GM10266 (cell line): ENCODE data around the gene DRAXIN.

Source experiments
- DNase-seq: peaks from one replicate; pipeline ENCODE4 v3.0.0; 2012; ENCODE audit errors: extremely low spot score
- TF ChIP-seq, protein P1 (sequence below): IDR thresholded peaks from 2 replicates; pipeline ENCODE4 v1.5.1; 2012; ENCODE audit warnings: mild to moderate bottlenecking, low read depth; ENCODE audit not compliant: control insufficient read depth, insufficient read depth; ENCODE audit errors: missing control alignments

Gene DRAXIN

DNA sequence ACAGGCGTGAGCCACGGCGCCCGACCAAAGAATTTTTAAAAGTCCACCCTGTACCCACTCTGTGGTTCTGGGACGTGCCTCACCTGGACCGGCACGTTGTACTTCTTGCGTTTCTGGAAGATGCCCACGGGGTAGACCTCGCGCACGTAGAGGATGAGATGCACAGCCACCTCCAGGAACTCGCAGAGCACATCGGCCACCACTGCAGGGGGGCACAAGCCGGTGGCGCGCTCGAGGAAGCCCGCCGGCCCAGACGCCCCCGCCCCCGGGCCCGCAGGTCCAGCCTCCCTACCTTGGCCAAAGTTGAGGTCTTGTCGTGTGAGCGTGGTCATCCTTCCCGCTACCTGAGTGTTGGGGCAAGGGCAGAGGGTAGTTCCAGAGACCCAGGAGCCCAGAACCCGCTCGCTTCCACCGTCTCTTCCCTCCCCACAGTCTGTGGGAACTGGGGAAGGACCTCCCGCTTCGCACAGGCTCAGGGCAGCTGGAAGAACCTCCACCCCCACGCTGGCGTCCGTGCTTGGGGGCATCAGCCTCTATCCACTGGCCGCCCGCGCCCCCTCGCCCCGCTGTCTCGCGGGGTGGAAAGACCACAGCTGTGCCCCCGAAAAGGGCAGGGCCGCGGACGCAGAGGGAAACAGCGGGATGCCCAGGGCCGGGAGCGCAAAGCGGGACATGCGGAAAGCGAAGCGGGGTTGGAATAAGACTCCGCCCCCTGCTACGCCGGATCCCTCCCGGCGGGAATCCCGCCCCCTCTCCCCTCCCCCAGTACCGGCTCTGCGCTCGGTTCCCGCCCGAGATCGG lies 11.0 kb upstream of the DRAXIN start:
- no peak for DNase-seq
- TF ChIP-seq, protein P1, sequence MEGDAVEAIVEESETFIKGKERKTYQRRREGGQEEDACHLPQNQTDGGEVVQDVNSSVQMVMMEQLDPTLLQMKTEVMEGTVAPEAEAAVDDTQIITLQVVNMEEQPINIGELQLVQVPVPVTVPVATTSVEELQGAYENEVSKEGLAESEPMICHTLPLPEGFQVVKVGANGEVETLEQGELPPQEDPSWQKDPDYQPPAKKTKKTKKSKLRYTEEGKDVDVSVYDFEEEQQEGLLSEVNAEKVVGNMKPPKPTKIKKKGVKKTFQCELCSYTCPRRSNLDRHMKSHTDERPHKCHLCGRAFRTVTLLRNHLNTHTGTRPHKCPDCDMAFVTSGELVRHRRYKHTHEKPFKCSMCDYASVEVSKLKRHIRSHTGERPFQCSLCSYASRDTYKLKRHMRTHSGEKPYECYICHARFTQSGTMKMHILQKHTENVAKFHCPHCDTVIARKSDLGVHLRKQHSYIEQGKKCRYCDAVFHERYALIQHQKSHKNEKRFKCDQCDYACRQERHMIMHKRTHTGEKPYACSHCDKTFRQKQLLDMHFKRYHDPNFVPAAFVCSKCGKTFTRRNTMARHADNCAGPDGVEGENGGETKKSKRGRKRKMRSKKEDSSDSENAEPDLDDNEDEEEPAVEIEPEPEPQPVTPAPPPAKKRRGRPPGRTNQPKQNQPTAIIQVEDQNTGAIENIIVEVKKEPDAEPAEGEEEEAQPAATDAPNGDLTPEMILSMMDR, result no peak

- DNase-seq, result peak; percentile 97
- TF ChIP-seq, protein P1, result no peak
Measured at GRCh38 chr1:11681071-11681771, 10.3 kb upstream of the DRAXIN start, which contains the start of gene MAD2L2. Gene MAD2L2, minus strand, starts transcription at chr1:11681148. Its CDS starts 547 bp downstream, at chr1:11680601.

- TF ChIP-seq, protein P1, result no peak
- no peak for DNase-seq
Measured at GRCh38 chr1:11682287-11682771, 9.2 kb upstream of the DRAXIN start.

DNA sequence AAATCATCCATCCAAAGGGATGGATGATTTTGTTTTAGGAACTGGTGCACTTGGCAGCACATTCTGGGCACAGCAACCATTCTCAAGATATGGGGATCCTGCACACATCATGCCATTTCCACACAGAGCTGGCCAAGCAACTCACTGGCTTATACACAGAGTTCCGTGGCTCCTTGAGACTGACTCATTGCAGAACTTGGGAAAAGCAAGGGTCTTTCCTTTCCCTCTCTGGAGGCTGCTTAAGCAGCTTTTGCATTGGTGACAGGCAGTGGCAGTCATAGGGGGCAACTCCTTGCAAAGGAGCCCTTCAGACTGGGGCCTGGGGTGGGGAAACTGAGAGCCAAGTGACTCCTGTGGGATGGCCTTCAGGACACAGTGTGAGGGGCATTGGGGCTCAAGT lies 8.7 kb upstream of the DRAXIN start:
- DNase-seq, result no peak
- TF ChIP-seq, protein P1, result no peak

DNA sequence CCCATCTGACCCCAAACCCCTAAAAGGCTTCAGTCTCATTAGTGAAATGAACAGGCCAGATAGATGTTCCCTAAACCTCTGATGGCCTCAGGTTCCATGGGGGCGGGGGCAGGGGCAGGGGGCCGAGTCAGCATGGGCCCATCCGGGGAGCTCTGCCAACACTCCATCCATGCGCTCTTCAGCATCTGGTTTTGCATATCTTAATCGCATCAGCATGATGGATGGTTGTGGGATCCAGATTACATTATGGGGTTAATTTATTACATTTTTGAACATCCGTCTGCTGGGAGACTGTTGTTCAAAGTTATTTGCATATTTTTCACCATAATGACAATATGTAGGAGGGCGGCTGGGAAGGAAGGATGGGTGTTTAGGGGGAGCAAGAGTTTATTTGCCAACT lies 7.4 kb upstream of the DRAXIN start:
- DNase-seq, result no peak
- TF ChIP-seq, protein P1, result no peak

DNA sequence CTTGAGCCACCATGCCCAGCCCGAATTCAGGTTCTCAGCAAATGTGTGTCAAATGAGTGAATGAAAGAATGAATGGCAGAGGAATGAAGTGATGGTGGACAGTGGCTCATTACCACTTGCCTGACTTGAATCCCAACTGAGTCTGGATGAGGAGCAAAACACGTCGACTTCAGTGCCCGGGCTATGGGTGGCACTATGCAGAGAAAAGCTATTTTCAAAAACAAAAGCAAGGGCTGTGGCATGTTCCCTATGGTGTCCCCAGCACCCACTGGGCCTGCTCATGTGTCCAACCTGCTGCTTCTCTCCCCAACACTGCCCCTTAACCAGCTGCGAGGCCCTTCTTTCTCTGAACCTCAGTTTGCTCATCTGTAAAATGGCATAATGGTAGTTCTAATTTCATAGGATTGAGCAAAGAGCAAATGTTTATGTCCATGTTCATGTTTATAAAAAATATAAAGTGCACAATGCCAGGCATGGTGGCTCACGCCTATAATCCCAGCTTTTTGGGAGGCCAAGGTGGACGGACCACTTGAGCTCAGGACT lies 6.2 kb upstream of the DRAXIN start:
- TF ChIP-seq, protein P1, result no peak
- DNase-seq, result no peak
